ENCODE measurements around the gene TRERF1. TPM values are rescaled to one million over a fixed set of nuclear protein-coding genes. Genes with fewer than 3 reads are reported as not detected.

Gene TRERF1
- polyA plus RNA-seq, 3 donors, result 0.58 to 10.0 (median 2.0) TPM

DNA sequence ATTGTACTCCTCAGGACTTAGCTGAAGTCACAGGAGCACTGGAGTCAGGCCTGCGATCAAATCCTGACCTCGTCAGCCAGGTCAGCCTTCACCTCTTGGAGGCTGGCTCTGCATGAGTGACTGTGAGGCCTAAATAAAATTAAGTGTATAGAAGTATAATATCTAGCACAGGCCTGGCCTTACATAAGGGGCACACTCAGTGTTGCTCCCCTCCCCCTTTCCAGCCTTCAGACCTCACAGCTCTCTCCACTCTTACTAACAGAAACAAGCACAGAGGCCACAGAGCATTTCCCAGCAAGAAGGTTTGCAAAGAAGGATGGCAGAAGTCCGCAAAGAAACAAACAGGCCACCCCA is 84.8 kb downstream of the TRERF1 start:
- Histone ChIP-seq H3K4me3 (replicated peaks in 1 of 3; ENCODE audit: low read depth in 2 of 3, low read length in 3 of 3) (peak overlapping the region in 1 of 3 experiments; percentile 68), H3K4me1 (ENCODE audit: control insufficient read depth in 1 of 2, insufficient read depth in 2 of 2, low read length in 2 of 2) (peaks cover 77 to 91% of the 10 kb centered on the region in 2 donors), H3K27ac (ENCODE audit: low read depth in 1 of 2, low read length in 2 of 2) (peak overlapping the region; percentile 95 to 98), H3K4me2 (replicated peaks; ENCODE audit: extremely low read depth, low read length, poor library complexity, severe bottlenecking) (peak overlapping the region; percentile 71), H3K9ac (ENCODE audit: insufficient read depth, low read length, poor library complexity, severe bottlenecking) (peak overlapping the region; percentile 84), H4K20me1 (ENCODE audit: insufficient read depth, low read length) (no peaks in the 10 kb centered on the region), H3K79me2 (ENCODE audit: insufficient read depth, low read length) (peaks cover 81% of the 10 kb centered on the region), H3K36me3 (replicated peaks in 1 of 2; ENCODE audit: control insufficient read depth in 1 of 2, insufficient read depth in 2 of 2, low read length in 2 of 2) (peaks cover 5 to 8% of the 10 kb centered on the region in 2 donors), H2AFZ (ENCODE audit: insufficient read depth, low read depth, low read length, poor library complexity, severe bottlenecking) (peak overlapping the region; percentile 43), H3K27me3 (ENCODE audit: control insufficient read depth in 2 of 2, insufficient read depth in 2 of 2, low read length in 2 of 2) (no peaks in the 10 kb centered on the region), H3K9me3 (replicated peaks in 1 of 2; ENCODE audit: control insufficient read depth in 1 of 2, insufficient read depth in 1 of 2, low read length in 2 of 2) (no peaks in the 10 kb centered on the region)
- Mint-ChIP-seq H3K9me3 (no peaks in the 10 kb centered on the region), H3K4me1 (peaks cover 85% of the 10 kb centered on the region), H3K4me3 (peak overlapping the region; percentile 73 to 87), H3K27me3 (ENCODE audit: low read depth in 3 of 3) (peaks cover 0 to 3% (median 0%) of the 10 kb centered on the region in 3 donors), H3K36me3 (peaks cover 19 to 23% of the 10 kb centered on the region in 2 donors), H3K27ac (peak overlapping the region; percentile 88 to 99 (median 94))
- WGBS (ENCODE audit: insufficient coverage), result 61% methylated on average over 3 of the region's 3 CpGs
- TF ChIP-seq, protein P1, sequence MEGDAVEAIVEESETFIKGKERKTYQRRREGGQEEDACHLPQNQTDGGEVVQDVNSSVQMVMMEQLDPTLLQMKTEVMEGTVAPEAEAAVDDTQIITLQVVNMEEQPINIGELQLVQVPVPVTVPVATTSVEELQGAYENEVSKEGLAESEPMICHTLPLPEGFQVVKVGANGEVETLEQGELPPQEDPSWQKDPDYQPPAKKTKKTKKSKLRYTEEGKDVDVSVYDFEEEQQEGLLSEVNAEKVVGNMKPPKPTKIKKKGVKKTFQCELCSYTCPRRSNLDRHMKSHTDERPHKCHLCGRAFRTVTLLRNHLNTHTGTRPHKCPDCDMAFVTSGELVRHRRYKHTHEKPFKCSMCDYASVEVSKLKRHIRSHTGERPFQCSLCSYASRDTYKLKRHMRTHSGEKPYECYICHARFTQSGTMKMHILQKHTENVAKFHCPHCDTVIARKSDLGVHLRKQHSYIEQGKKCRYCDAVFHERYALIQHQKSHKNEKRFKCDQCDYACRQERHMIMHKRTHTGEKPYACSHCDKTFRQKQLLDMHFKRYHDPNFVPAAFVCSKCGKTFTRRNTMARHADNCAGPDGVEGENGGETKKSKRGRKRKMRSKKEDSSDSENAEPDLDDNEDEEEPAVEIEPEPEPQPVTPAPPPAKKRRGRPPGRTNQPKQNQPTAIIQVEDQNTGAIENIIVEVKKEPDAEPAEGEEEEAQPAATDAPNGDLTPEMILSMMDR (IDR thresholded peaks at IDR 0.05), result no peak
- intact Hi-C loops (cut with micrococcal nuclease), result loop anchor here (2.0 to 10.0 kb wide), 4 partner anchors 35 to 85 kb away; partner anchors contain the start of gene TRERF1 (in 1 of the 2)
- DNase-seq, result no peak

DNA sequence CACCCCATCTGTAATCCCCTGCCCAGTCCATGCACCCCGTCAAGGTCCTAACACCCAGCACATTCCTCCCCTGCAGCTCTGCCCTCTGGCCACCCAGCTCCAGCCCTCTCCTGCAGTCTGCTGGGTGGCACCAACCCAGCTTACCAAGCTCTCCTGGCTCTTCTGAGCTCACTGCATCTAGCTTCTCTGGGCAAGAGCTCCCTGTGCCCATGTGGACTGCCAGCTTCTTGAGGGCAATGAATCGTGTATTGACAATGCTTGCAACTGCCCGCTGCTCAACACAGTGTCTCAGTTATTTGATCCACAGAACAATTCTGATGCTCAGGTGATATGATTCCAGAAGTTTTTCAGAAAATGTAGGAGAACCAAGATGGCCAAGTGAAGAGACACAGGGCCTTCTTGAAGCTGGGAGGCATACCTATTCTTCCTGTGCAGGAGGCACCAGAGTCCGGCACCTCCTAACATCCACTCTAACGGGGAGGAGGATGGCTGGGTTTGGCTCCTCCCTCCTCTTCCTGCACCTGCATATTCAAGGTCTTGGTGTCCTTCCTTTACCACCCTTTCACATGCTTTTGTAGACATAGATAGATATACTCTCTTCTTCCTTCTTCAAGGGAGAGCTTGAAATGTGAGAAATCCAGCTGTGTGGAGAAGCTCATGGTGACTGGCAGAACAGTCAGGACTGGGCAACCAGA is 85.6 kb downstream of the TRERF1 start:
- peak overlapping the region; percentile 88 to 99 (median 94) for H3K27ac Mint-ChIP-seq
- intact Hi-C loops (cut with micrococcal nuclease), result loop anchor here (2.0 to 10.0 kb wide), 4 partner anchors 34 to 86 kb away; partner anchors contain the start of gene TRERF1 (in 1 of the 2)
- Histone ChIP-seq H3K9ac (ENCODE audit: insufficient read depth, low read length, poor library complexity, severe bottlenecking) (peak overlapping the region; percentile 84), H3K27me3 (ENCODE audit: control insufficient read depth in 2 of 2, insufficient read depth in 2 of 2, low read length in 2 of 2) (no peaks in the 10 kb centered on the region), H3K4me1 (ENCODE audit: control insufficient read depth in 1 of 2, insufficient read depth in 2 of 2, low read length in 2 of 2) (peaks cover 76 to 83% of the 10 kb centered on the region in 2 donors), H3K4me3 (replicated peaks in 1 of 3; ENCODE audit: low read depth in 2 of 3, low read length in 3 of 3) (no peak overlapping the region), H3K27ac (ENCODE audit: low read depth in 1 of 2, low read length in 2 of 2) (peak overlapping the region; percentile 95 to 98), H3K9me3 (replicated peaks in 1 of 2; ENCODE audit: control insufficient read depth in 1 of 2, insufficient read depth in 1 of 2, low read length in 2 of 2) (no peaks in the 10 kb centered on the region), H2AFZ (ENCODE audit: insufficient read depth, low read depth, low read length, poor library complexity, severe bottlenecking) (no peak overlapping the region), H3K36me3 (replicated peaks in 1 of 2; ENCODE audit: control insufficient read depth in 1 of 2, insufficient read depth in 2 of 2, low read length in 2 of 2) (peaks cover 6 to 16% of the 10 kb centered on the region in 2 donors), H3K4me2 (replicated peaks; ENCODE audit: extremely low read depth, low read length, poor library complexity, severe bottlenecking) (no peak overlapping the region), H4K20me1 (ENCODE audit: insufficient read depth, low read length) (no peaks in the 10 kb centered on the region), H3K79me2 (ENCODE audit: insufficient read depth, low read length) (peaks cover 81% of the 10 kb centered on the region)
- no peaks in the 10 kb centered on the region for H3K9me3 Mint-ChIP-seq
- TF ChIP-seq, protein P1 (IDR thresholded peaks at IDR 0.05), result no peak
- DNase-seq, result no peak
- H3K4me3 Mint-ChIP-seq, result no peak overlapping the region
- peaks cover 82% of the 10 kb centered on the region for H3K4me1 Mint-ChIP-seq
- H3K27me3 Mint-ChIP-seq (ENCODE audit: low read depth in 3 of 3), result peaks cover 0 to 3% (median 0%) of the 10 kb centered on the region in 3 donors
- 96% methylated on average over 3 of the region's 5 CpGs for WGBS (ENCODE audit: insufficient coverage)
- peaks cover 25 to 29% of the 10 kb centered on the region in 2 donors for H3K36me3 Mint-ChIP-seq
